Measurements from ENCODE around the gene CPNE4.

- no peak for TF ChIP-seq POLR2AphosphoS5 (IDR thresholded peaks at IDR 0.05; ENCODE audit: low read depth, low read length)
- no peak for TF ChIP-seq POLR2A (IDR thresholded peaks at IDR 0.05; ENCODE audit: low read depth, low read length)
- no peak for TF ChIP-seq TAF1 (IDR thresholded peaks at IDR 0.05; ENCODE audit: low read depth, low read length)
- no peak for TF ChIP-seq SPI1 (IDR thresholded peaks at IDR 0.05; ENCODE audit: low read depth, low read length)
Measured at GRCh38 chr3:131551761-131552160, 483.1 kb downstream of the CPNE4 start.

All from GM12891 (cell line).